Kidney epithelial cell (primary cell): ENCODE data around the gene ABCA7. TPM values are rescaled to one million over a fixed set of nuclear protein-coding genes. Genes with fewer than 3 reads are reported as not detected.

Experiments used
- DNase-seq: peaks from one replicate; pipeline ENCODE4 v3.0.0-alpha.2; 2010; ENCODE audit warnings: low read depth
- H3K27me3 ChIP-seq: 2 replicates; pipeline ENCODE4 v1.6.0; 2011; ENCODE audit warnings: low read length; ENCODE audit not compliant: control insufficient read depth, insufficient read depth
- H3K36me3 ChIP-seq: 2 replicates; pipeline ENCODE4 v1.5.1; 2011; ENCODE audit warnings: low read length; ENCODE audit not compliant: control insufficient read depth, insufficient read depth
- H3K4me3 ChIP-seq: 2 replicates; pipeline ENCODE4 v1.5.1; 2011; ENCODE audit warnings: low read depth, mild to moderate bottlenecking, control low read depth, low read length
- total RNA-seq: library from RNA; depleted of rRNA; stranded (reverse); fragments of >200 nt; gene quantifications from 2 replicates; pipeline ENCODE4 v1.2.3, GENCODE V29; 2015
- TF ChIP-seq, protein P1 (sequence below): IDR thresholded peaks from 2 replicates; pipeline ENCODE4 v1.5.1; 2011; ENCODE audit warnings: mild to moderate bottlenecking, moderate library complexity, low read length, control low read depth, inconsistent platforms; ENCODE audit not compliant: insufficient read depth, poor library complexity, severe bottlenecking

ABCA7 gene
- total RNA-seq, 1 donor from 2014 or later, result 16.4 TPM

DNA sequence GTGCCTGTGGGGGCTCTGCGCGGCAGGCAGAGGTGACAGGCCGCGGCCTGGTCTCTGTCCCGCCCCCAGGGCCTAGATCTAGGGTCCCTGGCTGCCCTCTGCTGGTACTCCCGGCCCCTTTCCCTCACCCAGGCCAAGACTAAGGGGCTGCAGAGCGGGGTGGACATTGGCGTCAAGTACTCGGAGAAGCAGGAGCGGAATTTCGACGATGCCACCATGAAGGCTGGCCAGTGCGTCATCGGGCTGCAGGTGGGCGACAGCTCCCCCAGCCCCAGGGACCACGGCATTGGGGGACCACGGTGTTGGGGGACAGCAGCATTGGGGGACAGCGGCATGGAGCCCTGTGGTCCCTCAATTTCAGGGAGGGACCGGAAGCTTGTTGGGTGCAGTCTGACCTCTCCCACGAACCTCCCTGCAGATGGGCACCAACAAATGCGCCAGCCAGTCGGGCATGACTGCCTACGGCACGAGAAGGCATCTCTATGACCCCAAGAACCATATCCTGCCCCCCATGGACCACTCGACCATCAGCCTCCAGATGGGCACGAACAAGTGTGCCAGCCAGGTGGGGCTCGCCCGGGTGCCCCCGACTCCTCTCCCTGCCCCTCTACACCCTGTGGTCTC is 3.8 kb upstream of the ABCA7 start:
- DNase-seq, result no peak
- H3K27me3 ChIP-seq, result no peaks in the 10 kb centered on the region
- H3K4me3 ChIP-seq, result no peak overlapping the region
- peaks cover 6% of the 10 kb centered on the region for H3K36me3 ChIP-seq
- TF ChIP-seq, protein P1, sequence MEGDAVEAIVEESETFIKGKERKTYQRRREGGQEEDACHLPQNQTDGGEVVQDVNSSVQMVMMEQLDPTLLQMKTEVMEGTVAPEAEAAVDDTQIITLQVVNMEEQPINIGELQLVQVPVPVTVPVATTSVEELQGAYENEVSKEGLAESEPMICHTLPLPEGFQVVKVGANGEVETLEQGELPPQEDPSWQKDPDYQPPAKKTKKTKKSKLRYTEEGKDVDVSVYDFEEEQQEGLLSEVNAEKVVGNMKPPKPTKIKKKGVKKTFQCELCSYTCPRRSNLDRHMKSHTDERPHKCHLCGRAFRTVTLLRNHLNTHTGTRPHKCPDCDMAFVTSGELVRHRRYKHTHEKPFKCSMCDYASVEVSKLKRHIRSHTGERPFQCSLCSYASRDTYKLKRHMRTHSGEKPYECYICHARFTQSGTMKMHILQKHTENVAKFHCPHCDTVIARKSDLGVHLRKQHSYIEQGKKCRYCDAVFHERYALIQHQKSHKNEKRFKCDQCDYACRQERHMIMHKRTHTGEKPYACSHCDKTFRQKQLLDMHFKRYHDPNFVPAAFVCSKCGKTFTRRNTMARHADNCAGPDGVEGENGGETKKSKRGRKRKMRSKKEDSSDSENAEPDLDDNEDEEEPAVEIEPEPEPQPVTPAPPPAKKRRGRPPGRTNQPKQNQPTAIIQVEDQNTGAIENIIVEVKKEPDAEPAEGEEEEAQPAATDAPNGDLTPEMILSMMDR, result no peak

DNA sequence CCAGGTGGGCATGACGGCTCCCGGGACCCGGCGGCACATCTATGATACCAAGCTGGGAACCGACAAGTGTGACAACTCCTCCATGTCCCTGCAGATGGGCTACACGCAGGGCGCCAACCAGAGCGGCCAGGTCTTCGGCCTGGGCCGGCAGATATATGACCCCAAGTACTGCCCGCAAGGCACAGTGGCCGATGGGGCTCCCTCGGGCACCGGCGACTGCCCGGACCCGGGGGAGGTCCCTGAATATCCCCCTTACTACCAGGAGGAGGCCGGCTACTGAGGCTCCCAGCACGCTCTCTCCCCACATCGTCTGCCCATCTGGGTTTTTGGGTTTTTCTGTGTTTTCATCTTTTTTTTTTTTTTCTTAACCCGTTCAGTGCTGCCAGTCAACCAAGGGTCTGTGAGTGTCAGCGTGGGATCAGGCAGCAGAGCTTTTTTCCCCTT is 2.3 kb upstream of the ABCA7 start:
- DNase-seq, result no peak
- Histone ChIP-seq H3K27me3 (no peaks in the 10 kb centered on the region), H3K36me3 (peaks cover 4% of the 10 kb centered on the region), H3K4me3 (no peak overlapping the region)
- TF ChIP-seq, protein P1, result no peak

DNA sequence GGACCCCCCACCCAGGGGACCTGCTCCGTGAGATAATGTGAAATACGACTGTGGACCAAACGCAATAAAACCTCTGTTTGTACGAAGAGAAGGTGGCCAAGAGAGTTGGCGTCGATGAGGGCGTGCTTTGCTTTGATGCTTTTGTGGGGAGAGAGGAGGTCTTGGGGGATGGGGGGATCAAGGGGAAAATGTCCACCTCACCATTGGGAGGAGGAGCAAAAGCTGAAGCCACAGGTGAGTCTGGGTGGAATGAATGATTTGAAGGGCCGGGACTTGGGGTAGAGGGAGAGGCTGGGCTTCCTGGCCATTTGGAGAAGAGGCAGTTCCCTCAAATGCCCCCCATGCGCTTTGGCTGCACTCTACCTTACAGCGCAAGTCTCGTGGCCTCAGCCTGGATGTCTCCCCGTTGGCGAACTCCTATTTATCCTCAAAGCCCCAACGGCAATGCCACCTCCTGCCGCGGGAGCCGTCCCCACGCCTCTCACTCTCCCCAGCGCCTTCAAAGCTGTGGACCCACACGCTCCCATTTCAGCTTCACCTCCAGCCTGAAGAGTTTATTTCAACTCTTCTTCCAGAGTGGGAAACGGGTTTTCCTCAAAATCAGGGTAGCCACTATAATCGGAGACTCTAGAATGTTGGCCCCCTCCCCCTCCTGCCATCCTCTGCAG is 795 bp upstream of the ABCA7 start:
- DNase-seq, result no peak
- TF ChIP-seq, protein P1, result no peak
- no peaks in the 10 kb centered on the region for H3K27me3 ChIP-seq
- H3K36me3 ChIP-seq, result peaks cover 4% of the 10 kb centered on the region
- H3K4me3 ChIP-seq, result no peak overlapping the region

DNA sequence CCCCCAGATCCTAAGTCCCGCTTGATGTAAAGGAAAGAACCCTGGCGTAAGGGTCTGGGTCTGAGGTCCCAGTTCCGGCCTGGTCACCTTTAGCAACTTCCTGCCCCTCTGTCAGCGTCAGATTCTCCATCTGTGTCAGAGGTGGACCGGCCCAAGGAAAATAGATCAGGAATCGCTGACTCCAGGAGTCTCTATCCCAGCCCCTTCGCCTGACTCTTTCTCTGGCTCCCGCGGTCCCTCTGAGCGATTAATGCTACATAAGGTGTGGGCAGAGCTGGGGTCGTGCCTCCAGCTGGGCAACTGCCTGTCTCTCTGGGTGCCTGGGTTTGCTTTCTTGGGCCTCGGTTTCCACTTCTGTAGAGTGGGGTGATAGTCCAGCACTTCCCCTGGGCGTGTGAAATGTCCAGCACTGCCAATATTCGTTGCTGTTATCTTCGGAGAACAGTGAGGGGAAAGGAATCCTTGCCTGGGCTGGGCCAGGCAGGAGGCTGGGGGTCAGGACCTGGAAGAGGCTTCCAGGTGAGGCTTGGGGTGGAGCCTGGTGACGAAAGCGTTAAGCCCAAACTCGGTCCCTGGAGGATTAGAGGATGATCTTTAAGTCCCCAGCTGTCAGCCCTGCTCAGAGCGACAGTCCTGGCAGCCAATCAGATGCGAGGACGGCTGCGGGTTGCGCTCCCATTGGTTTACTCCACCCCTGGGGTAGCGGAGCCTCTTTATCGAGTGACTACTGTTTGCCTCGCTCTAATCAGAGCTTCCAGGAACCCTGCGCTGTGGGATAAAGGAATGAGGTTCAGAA is 767 bp downstream of the ABCA7 start:
- Histone ChIP-seq H3K27me3 (no peaks in the 10 kb centered on the region), H3K4me3 (peak overlapping the region; percentile 66), H3K36me3 (peaks cover 4% of the 10 kb centered on the region)
- TF ChIP-seq, protein P1, result no peak
- peak; percentile 61 for DNase-seq

DNA sequence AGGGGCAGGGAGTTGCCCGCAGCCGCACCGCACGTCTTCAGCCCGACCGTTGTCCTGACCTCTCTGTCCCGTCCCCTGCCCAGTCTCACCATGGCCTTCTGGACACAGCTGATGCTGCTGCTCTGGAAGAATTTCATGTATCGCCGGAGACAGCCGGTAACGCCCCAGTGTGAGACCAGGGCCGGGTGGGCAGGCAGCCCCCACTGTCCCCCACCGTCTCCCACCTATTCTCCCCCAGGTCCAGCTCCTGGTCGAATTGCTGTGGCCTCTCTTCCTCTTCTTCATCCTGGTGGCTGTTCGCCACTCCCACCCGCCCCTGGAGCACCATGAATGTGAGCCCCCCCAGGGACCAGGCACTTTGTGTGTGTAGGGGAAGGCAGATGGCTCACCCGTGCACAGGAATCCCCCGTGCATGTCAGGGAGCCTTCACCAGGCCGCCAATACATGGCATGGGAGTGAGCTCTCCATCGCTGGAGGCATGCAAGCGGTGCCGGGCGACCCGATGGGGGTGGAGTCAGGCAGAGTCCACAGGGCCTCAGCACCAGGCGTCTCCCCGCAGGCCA is 1.4 kb downstream of the ABCA7 start:
- H3K27me3 ChIP-seq, result no peaks in the 10 kb centered on the region
- H3K36me3 ChIP-seq, result peaks cover 1% of the 10 kb centered on the region
- DNase-seq, result no peak
- peak overlapping the region; percentile 66 for H3K4me3 ChIP-seq
- TF ChIP-seq, protein P1, result no peak
